ENCODE results near the gene SPOCK1.

Gene SPOCK1

GRCh38 chr5:137141779-137142178, 357.3 kb downstream of the SPOCK1 start:
- DNase-seq, result no peak

- no peak for DNase-seq
Observed at GRCh38 chr5:137136991-137137632, 362.0 kb downstream of the SPOCK1 start.

GRCh38 chr5:137134920-137135532, 364.1 kb downstream of the SPOCK1 start:
- no peak for DNase-seq

GRCh38 chr5:137129886-137130680, 369.0 kb downstream of the SPOCK1 start:
- DNase-seq, result no peak

- no peak for DNase-seq
Observed at GRCh38 chr5:137128012-137128411, 371.1 kb downstream of the SPOCK1 start.

GRCh38 chr5:137126829-137127228, 372.3 kb downstream of the SPOCK1 start:
- no peak for DNase-seq

GRCh38 chr5:137122558-137122957, 376.6 kb downstream of the SPOCK1 start:
- no peak for DNase-seq

- no peak for DNase-seq
Observed at GRCh38 chr5:137122075-137122474, 377.1 kb downstream of the SPOCK1 start.

- no peak for DNase-seq
Observed at GRCh38 chr5:137119321-137119720, 379.8 kb downstream of the SPOCK1 start.

- no peak for DNase-seq
Observed at GRCh38 chr5:137118629-137119028, 380.5 kb downstream of the SPOCK1 start.

- no peak for DNase-seq
Observed at GRCh38 chr5:137115152-137115551, 384.0 kb downstream of the SPOCK1 start.

GRCh38 chr5:137114529-137114928, 384.6 kb downstream of the SPOCK1 start:
- no peak for DNase-seq

- DNase-seq, result no peak
Observed at GRCh38 chr5:137113939-137114338, 385.2 kb downstream of the SPOCK1 start.

- no peak for DNase-seq
Observed at GRCh38 chr5:137113161-137113560, 386.0 kb downstream of the SPOCK1 start.

GRCh38 chr5:137105351-137106035, 393.6 kb downstream of the SPOCK1 start:
- no peak for DNase-seq

- DNase-seq, result no peak
Observed at GRCh38 chr5:137101544-137101943, 397.6 kb downstream of the SPOCK1 start.

GRCh38 chr5:137099651-137100050, 399.5 kb downstream of the SPOCK1 start:
- no peak for DNase-seq

- DNase-seq, result no peak
Observed at GRCh38 chr5:137098663-137099062, 400.5 kb downstream of the SPOCK1 start.

- DNase-seq, result no peak
Observed at GRCh38 chr5:137098238-137098637, 400.9 kb downstream of the SPOCK1 start.

GRCh38 chr5:137097203-137097602, 401.9 kb downstream of the SPOCK1 start:
- DNase-seq, result no peak

- DNase-seq, result no peak
Observed at GRCh38 chr5:137096149-137097103, 402.7 kb downstream of the SPOCK1 start.

GRCh38 chr5:137095597-137095996, 403.5 kb downstream of the SPOCK1 start:
- DNase-seq, result no peak
